ENCODE measurements around the gene SVIL.
"Not testable (repeated sequence)": the region's sequence is repeated elsewhere in the genome, so short reads cannot be mapped to it uniquely, and the experiment has no call there.

Gene SVIL

GRCh38 chr10:29455095-29455494, 179.7 kb downstream of the SVIL start:
- DNase-seq (ENCODE audit: low read depth in 2 of 2) = no peak

- no peak for DNase-seq (ENCODE audit: low read depth in 2 of 2)
These were observed 180.5 kb downstream of the SVIL start for GRCh38 chr10:29454250-29454649.

GRCh38 chr10:29452546-29452945, 182.2 kb downstream of the SVIL start:
- DNase-seq (ENCODE audit: low read depth in 2 of 2) = no peak

- DNase-seq (ENCODE audit: low read depth in 2 of 2) = no peak
These were observed 182.8 kb downstream of the SVIL start for GRCh38 chr10:29451946-29452345.

GRCh38 chr10:29450405-29450804, 184.4 kb downstream of the SVIL start:
- no peak for DNase-seq (ENCODE audit: low read depth in 2 of 2)

GRCh38 chr10:29448756-29449592, 185.8 kb downstream of the SVIL start:
- DNase-seq (ENCODE audit: low read depth in 2 of 2) = peak; percentile 53 to 76

- no peak for DNase-seq (ENCODE audit: low read depth in 2 of 2)
These were observed 186.6 kb downstream of the SVIL start for GRCh38 chr10:29448125-29448524.

GRCh38 chr10:29446327-29446726, 188.4 kb downstream of the SVIL start:
- DNase-seq (ENCODE audit: low read depth in 2 of 2) = no peak

- no peak for DNase-seq (ENCODE audit: low read depth in 2 of 2)
These were observed 190.8 kb downstream of the SVIL start for GRCh38 chr10:29443745-29444523.

GRCh38 chr10:29440981-29441380, 193.8 kb downstream of the SVIL start:
- no peak for DNase-seq (ENCODE audit: low read depth in 2 of 2)

- DNase-seq (ENCODE audit: low read depth in 2 of 2) = not testable (repeated sequence)
These were observed 195.8 kb downstream of the SVIL start for GRCh38 chr10:29439005-29439404.

GRCh38 chr10:29438271-29438670, 196.5 kb downstream of the SVIL start:
- no peak for DNase-seq (ENCODE audit: low read depth in 2 of 2)

GRCh38 chr10:29437871-29438270, 196.9 kb downstream of the SVIL start:
- DNase-seq (ENCODE audit: low read depth in 2 of 2) = no peak

- DNase-seq (ENCODE audit: low read depth in 2 of 2) = no peak
These were observed 198.8 kb downstream of the SVIL start for GRCh38 chr10:29435809-29436501.

GRCh38 chr10:29434111-29434510, 200.7 kb downstream of the SVIL start:
- DNase-seq (ENCODE audit: low read depth in 2 of 2) = no peak

GRCh38 chr10:29431711-29432110, 203.1 kb downstream of the SVIL start:
- DNase-seq (ENCODE audit: low read depth in 2 of 2) = no peak

GRCh38 chr10:29430101-29430500, 204.7 kb downstream of the SVIL start:
- no peak for DNase-seq (ENCODE audit: low read depth in 2 of 2)

GRCh38 chr10:29428486-29428885, 206.3 kb downstream of the SVIL start:
- no peak for DNase-seq (ENCODE audit: low read depth in 2 of 2)

GRCh38 chr10:29427667-29428066, 207.1 kb downstream of the SVIL start:
- DNase-seq (ENCODE audit: low read depth in 2 of 2) = no peak

- no peak for DNase-seq (ENCODE audit: low read depth in 2 of 2)
These were observed 208.4 kb downstream of the SVIL start for GRCh38 chr10:29426420-29426819.

GRCh38 chr10:29424017-29424416, 210.8 kb downstream of the SVIL start:
- DNase-seq (ENCODE audit: low read depth in 2 of 2) = no peak

GRCh38 chr10:29420744-29421143, 214.0 kb downstream of the SVIL start:
- DNase-seq (ENCODE audit: low read depth in 2 of 2) = no peak

Data from stimulated activated CD4-positive, alpha-beta T cell treated with anti-CD3 and anti-CD28 coated beads, Interleukin-12 subunit alpha, Interleukin-12 subunit beta, amount 100 ng/mL, for 24 hours (primary cell).